Fibroblast of pulmonary artery (primary cell): ENCODE results near the gene PHTF2.
"Not testable (repeated sequence)": the region's sequence is repeated elsewhere in the genome, so short reads cannot be mapped to it uniquely, and the experiment has no call there.

ENCODE experiments used
- DNase-seq: peaks from one replicate; pipeline ENCODE4 v3.0.0-alpha.2; 2010; ENCODE audit warnings: low read depth
- H3K4me3 ChIP-seq: replicated peaks from 2 replicates; pipeline ENCODE4 v1.5.1; 2011; ENCODE audit warnings: low read depth, mild to moderate bottlenecking, control low read depth, low read length, moderate library complexity
- TF ChIP-seq, protein P1 (sequence below): IDR thresholded peaks from 2 replicates; pipeline ENCODE4 v1.5.1; 2011; ENCODE audit warnings: mild to moderate bottlenecking, control low read depth, low read length, inconsistent platforms; ENCODE audit errors: missing control alignments

The PHTF2 gene

DNA sequence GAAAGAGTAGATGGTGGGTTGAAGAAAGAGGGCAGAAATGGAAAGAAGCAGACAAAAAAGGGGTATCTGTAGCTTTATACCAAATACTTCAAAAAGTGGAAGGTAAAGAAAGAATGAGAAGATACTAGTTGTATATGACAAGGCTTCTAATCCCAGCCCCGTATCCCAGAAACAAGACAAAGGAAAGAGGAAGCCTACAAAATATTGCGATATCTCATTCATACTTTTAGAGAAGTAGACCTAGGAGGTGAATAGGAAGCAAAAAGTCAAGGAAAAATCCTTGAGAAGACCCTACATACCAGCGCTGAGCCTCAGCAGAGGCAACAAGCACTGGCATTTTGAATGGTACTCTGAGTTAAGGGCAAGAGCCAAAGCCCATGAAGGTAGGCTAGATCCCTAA is 26.6 kb downstream of the PHTF2 start:
- no peak for DNase-seq

DNA sequence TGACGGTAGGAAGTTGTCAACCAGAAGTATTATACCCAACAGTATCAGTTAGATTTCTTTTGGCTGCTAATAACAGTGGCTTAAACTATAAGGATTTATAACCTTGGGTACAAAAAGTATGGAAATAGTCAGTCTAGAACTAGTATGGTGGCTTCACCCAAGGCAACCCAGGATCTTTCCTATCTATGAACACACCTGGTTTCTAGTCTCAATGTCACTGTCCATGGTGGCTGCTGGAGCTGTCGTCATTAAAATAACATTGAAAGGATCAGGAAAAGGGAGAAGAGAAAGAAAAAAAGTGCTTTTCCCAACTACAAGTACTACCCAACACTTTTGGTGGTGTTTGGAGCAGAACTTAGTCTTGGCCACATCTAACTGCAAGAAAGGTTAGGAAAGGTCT is 27.7 kb downstream of the PHTF2 start:
- no peak overlapping the region for H3K4me3 ChIP-seq
- TF ChIP-seq, protein P1, sequence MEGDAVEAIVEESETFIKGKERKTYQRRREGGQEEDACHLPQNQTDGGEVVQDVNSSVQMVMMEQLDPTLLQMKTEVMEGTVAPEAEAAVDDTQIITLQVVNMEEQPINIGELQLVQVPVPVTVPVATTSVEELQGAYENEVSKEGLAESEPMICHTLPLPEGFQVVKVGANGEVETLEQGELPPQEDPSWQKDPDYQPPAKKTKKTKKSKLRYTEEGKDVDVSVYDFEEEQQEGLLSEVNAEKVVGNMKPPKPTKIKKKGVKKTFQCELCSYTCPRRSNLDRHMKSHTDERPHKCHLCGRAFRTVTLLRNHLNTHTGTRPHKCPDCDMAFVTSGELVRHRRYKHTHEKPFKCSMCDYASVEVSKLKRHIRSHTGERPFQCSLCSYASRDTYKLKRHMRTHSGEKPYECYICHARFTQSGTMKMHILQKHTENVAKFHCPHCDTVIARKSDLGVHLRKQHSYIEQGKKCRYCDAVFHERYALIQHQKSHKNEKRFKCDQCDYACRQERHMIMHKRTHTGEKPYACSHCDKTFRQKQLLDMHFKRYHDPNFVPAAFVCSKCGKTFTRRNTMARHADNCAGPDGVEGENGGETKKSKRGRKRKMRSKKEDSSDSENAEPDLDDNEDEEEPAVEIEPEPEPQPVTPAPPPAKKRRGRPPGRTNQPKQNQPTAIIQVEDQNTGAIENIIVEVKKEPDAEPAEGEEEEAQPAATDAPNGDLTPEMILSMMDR = no peak
- no peak for DNase-seq

More for the DNA sequence above, 26.6 kb downstream of the PHTF2 start:
- H3K4me3 ChIP-seq = no peak overlapping the region
- TF ChIP-seq, protein P1 = no peak

DNA sequence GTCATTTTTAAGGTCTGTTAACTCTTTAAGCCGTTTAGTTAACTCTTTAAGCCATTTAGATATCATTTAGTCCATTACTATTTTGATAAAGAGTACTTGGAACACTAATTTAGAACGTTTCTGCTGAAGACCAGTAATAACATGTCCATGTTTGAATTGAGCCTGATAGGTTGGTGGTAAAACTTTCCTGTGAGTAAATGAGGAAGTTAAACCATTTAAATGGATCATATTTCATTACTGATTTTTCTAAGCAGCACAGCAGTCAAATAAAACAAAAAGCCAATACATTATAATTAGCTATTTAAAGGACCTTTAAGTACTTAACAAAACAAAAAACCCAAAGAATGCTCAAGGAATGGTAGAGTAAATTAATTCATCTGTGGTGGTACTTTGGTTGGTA is 29.4 kb downstream of the PHTF2 start:
- H3K4me3 ChIP-seq = no peak overlapping the region
- TF ChIP-seq, protein P1 = no peak
- no peak for DNase-seq

DNA sequence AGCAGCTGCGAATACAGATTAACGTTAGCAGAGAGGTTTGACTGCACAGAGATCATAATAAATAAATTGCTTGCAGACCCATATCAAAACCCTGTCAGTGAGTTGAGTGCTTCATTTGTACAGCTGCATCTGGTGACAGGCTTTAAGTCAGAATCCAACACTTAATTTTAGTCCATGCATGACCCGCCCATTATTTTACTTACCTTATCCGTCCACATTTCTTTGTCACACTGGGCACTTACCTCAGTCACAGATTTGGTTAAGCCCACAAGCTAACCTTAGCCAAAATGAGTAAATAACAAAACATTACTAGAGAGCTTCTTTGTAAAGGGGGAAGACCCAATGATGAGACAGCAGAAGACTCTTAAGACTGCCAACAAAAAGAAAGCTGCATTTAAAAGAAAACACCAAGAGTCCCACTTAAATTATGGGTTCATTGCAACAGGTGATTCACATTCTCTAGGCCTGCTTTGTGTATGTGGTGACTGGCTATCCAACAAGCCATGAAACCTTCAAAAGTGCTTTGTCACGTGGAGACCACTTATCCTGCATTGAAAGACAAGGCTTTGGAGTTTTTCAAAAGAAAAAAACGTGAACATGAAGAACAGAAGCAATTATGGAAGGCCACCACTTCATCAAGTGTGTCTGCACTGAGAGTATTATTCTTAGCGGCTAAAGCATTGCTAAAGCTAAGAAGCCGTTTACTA is 32.2 kb downstream of the PHTF2 start:
- DNase-seq = no peak
- TF ChIP-seq, protein P1 = no peak
- no peak overlapping the region for H3K4me3 ChIP-seq

DNA sequence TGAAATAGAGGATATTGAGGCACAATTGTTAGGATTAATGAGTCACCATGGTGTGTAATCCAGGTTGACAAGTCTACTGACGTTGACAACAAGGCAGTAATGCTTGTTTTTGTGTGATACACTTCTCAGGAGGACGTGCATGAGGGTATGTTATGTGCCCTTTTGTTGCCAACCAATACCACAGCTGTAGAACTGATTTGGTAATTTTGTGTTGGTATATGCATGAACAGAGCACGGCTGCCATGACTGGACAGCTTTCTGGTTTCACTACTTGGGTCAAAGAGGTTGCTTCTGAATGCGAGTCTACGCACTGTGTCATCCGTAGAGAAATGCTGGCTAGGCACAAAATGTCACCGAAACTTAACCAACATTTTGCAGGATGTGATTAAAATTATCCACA is 32.9 kb downstream of the PHTF2 start:
- no peak for DNase-seq
- TF ChIP-seq, protein P1 = no peak
- no peak overlapping the region for H3K4me3 ChIP-seq

DNA sequence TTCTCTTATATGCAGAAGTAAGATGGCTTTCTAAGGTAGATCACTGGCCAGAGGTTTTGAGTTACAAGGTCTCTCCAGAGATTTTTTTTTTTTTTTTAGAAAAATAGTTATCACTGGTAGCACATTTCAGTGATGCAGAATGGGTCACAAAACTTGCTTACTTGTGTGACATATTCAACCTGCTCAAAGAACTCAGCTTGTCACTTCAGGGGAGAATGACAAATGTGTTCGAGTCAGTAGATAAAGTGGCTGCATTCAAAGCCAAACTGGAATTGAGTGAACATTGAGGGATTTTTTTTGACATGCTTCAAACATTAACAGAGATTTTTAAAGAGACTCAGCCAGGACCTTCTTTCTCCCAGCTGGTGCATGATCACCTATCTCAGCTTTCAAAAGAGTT is 33.4 kb downstream of the PHTF2 start:
- TF ChIP-seq, protein P1 = no peak
- DNase-seq = no peak
- H3K4me3 ChIP-seq = no peak overlapping the region

DNA sequence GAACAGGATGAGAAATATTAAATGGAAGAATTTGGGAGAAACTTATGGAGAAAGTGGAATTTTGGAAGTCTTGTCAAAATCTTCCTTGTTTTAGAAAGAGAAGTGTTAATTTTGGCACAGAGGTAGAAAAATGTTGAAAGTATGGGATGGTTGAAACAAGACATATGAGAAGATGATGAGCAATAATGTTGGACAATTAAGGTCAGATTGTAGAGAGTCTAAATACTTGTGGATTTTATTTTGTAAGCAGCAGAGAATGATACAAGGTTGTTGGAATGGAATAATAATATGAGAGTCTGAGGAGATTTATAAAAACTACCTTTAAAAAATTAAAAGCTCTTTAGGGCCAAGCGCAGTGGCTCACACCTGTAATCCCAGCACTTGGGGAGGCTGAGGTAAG is 34.6 kb downstream of the PHTF2 start:
- TF ChIP-seq, protein P1 = no peak
- no peak for DNase-seq

DNA sequence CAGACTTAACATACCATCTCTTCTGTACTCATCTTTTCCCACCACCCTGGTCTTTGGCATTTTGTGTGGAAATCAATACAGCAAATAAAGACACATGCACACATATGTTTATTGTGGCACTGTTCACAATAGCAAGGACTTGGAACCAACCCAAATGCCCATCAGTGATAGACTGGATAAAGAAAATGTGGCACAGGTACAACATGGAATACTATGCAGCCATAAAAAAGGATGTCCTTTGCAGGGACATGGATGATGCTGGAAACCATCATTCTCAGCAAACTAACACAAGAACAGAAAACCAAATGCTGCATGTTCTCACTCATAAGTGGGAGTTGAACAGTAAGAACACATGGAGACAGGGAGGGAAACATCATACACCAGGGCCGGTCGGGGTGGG is 37.9 kb downstream of the PHTF2 start:
- not testable (repeated sequence) for H3K4me3 ChIP-seq

More for the DNA sequence above, 34.6 kb downstream of the PHTF2 start:
- no peak overlapping the region for H3K4me3 ChIP-seq

More for the DNA sequence above, 37.9 kb downstream of the PHTF2 start:
- not testable (repeated sequence) for DNase-seq
